ENCODE results near the gene COL21A1.

The COL21A1 gene

GRCh38 chr6:56102216-56102615, 145.2 kb downstream of the COL21A1 start:
- DNase-seq = no peak

- peak; percentile 56 for DNase-seq
Observed at GRCh38 chr6:56101141-56101553, 146.2 kb downstream of the COL21A1 start.

GRCh38 chr6:56096946-56097621, 150.3 kb downstream of the COL21A1 start:
- DNase-seq = no peak

GRCh38 chr6:56096541-56096940, 150.8 kb downstream of the COL21A1 start:
- DNase-seq = no peak

GRCh38 chr6:56093776-56094175, 153.6 kb downstream of the COL21A1 start:
- no peak for DNase-seq

GRCh38 chr6:56091159-56091869, 156.1 kb downstream of the COL21A1 start:
- peak; percentile 23 for DNase-seq

GRCh38 chr6:56088641-56089040, 158.7 kb downstream of the COL21A1 start:
- DNase-seq = no peak

- no peak for DNase-seq
Observed at GRCh38 chr6:56087421-56087820, 160.0 kb downstream of the COL21A1 start.

- DNase-seq = no peak
Observed at GRCh38 chr6:56079751-56080540, 167.4 kb downstream of the COL21A1 start.

GRCh38 chr6:56076033-56076432, 171.3 kb downstream of the COL21A1 start:
- no peak for DNase-seq

GRCh38 chr6:56073761-56074160, 173.6 kb downstream of the COL21A1 start:
- no peak for DNase-seq

- no peak for DNase-seq
Observed at GRCh38 chr6:56073315-56073714, 174.1 kb downstream of the COL21A1 start.

GRCh38 chr6:56072856-56073255, 174.5 kb downstream of the COL21A1 start:
- no peak for DNase-seq

- DNase-seq = no peak
Observed at GRCh38 chr6:56065408-56065807, 182.0 kb downstream of the COL21A1 start.

GRCh38 chr6:56062836-56063235, 184.5 kb downstream of the COL21A1 start:
- DNase-seq = no peak

GRCh38 chr6:56058636-56059035, 188.7 kb downstream of the COL21A1 start:
- no peak for DNase-seq

GRCh38 chr6:56055081-56055704, 192.2 kb downstream of the COL21A1 start:
- no peak for DNase-seq

GRCh38 chr6:56051202-56051598, 196.2 kb downstream of the COL21A1 start:
- no peak for DNase-seq

GRCh38 chr6:56050530-56051201, 196.7 kb downstream of the COL21A1 start:
- DNase-seq = no peak

- no peak for DNase-seq
Observed at GRCh38 chr6:56048601-56049000, 198.8 kb downstream of the COL21A1 start.

- no peak for DNase-seq
Observed at GRCh38 chr6:56047931-56048540, 199.3 kb downstream of the COL21A1 start.

GRCh38 chr6:56046576-56046975, 200.8 kb downstream of the COL21A1 start:
- DNase-seq = no peak

Data from DMS79 (cell line).